ENCODE results near the gene GAPVD1.
A peak's percentile ranks its signal among the peaks of the same experiment; 100 is the strongest.
"Not testable (repeated sequence)": the region's sequence is repeated elsewhere in the genome, so short reads cannot be mapped to it uniquely, and the experiment has no call there.

The GAPVD1 gene

DNA sequence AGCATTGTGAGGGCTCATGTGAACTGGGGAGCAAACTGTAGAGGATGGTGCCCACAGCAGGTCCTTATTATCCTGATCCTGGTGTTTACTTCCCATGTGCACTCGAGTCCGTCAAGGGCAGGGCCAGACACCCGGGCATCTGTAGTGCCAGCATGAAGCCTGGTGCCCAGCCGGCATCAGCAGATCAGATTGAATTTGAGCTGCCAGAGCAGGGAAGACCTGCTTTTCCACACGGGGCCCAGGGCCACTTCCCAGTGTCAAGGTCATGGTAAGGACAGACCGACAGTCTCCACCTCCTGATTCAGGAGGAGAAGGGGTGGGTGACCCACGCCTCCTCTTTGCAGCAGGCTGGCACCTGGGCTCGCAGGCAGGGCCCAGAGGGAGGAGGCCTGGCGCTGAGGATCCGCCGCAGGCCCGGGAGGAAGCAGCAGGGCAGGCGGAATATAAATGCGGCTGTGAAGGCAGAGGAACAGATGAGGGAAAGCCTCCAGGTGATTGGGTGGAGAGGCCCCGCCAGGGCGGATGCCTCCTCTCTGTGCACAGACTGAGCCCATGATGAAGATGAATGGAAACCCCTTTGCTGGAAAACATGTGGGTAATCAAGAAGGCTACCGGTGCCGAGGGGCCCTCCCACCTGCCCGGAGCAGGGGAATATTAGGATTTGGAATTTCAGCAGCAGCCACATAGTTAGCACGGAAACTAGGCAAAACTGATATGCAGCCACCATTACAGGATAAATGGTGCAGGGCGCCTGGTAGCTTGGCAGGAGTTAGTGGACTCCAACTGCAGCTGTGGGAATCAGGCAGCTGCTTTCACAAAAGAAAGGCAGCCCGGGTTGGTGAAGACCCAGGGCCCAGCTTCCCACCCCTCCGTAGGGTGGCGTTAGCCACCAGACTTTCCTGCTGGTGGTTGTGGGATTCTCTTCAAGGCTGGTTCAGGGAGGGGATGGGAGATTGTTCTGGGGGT, 114.9 kb downstream of the GAPVD1 start:
- DNase-seq = no peak

DNA sequence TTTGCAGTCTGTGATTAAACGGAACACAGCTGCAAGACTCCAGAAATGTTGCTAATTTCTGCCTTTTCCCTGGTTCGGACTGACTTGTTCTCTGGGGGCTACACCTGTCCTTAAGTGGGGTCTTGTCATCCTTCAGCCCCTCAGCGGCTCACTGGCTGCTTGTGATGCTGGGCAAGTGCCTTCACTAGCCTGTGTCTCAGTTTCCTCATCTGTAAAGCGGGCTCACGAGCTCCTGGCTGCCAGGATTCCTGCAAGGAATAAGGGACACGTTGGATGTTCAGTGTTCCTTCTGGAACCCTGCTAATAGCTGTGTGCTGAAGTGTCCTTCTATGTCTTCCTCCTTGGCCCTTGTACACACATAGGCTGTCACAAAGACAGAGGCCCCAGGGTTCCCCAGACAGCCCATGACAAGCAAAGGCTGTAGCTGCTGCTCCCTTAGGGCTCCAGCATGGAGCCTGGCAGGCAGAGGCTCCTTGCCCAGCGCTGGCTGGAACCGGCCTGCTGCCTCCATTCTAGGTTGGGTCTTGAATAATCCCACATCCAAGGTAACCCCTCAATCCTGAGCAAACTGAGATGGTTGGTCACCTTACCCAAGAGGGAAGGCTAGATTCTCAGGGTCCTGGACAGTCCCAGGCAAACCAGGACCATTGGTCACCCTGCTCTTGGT, 116.1 kb downstream of the GAPVD1 start:
- no peak for DNase-seq

DNA sequence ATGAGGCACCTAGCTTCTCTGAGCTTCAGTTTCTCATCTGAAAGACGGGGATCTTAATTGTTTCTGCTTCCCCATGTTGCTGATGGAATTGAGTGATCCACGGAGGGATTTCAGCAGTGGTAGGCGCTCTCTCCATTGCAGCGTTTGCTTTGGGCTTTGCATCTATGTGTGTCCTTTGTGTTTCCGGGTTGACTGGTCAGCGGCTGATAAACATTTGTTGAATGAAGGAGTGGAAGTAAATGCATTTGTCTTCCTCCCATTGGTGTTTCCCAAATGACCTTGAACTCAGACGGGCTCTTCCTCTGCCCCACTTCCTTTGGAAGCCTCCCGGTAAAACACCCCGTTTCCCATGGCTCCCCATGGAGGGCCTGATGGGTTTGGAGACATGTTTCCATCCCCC, 117.2 kb downstream of the GAPVD1 start:
- DNase-seq = no peak

DNA sequence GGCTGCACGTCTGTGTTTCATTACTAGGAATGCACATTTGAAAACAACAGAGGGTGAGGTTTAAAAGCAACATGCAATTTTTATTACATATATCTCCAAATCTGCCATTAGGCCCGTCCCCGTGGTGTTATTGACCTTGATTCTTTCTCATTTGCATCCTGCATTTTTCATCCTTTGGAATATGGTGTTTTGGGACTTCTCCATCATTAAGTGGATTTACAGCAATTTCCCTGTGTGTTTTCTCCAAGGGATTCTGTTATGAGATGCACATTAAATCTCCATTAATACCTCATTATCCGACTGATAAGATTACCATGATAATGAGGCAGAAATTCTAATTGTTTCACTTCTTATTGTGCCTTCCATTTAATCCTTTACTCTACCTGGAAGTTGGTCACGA, 117.6 kb downstream of the GAPVD1 start:
- no peak for DNase-seq

DNA sequence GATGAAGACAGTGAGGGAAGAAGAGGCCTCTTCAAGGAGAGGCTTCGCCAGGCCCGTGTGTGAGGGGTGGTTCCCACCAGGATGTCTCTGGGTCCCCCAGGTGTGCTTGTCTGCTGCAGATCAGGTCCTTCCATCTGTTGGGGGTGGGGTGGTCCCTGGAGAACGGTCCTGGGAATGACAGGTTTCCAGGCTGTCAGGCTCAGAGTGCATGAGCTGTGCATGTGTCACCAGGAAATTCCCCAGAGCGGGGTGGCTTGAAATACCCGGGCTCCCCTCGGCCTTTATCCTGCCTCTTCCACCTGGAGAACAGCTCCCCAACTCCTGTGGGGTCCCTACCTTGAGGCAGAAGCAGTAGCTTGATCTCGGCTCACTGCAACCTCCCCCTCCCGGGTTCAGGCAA, 118.8 kb downstream of the GAPVD1 start:
- peak; percentile 29 for DNase-seq

DNA sequence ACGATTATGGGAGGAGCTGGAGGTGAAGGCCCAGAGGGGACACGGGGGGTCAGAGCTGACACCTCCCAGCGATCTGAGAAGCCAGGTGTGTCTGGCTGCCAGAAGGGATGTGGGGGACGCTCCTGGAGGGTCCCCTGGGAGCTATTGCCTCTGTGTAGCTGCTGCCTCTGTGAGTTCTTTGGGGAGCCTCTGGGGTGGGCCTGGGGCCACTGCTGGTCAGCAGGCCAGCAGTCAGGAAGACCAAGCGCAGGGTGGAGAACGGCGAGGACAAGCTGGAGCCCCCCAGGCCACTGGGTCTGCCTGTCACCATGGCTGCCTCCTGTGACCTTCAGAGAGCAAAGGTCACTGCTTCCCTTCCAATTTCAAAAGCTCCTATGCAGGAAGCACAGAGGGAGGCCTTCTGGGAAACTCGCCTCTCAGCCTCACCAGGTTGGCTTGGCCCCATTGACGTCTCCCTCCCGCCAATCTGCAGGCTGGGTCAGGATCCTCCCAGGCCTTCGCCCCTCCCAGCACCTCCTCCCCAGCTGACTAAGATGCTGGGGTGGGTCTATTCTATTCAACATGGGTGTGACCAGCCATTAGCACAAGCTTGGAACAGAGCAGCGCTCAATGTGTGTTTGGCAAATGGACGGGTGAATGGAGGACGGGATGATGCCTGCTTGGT, 126.4 kb downstream of the GAPVD1 start:
- no peak for DNase-seq

DNA sequence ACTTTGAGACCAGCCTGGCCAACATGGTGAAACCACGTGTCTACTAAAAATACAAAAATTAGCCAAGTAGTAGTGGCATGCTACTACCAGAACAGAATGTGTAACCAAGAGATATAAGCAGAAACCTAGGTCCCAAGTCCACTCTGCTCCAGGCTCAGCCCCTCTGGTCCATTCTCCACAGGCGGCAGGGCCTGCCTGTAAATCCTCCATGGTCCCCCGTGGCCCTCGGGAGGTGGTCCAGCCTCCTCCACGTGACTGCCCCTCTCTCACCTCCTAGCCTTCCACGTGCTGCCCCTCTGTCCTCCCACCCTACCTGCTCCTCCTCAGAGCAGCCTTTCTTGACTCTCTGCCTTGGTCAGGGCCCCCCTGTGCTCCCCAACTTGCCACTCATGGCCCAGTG, 127.4 kb downstream of the GAPVD1 start:
- no peak for DNase-seq

DNA sequence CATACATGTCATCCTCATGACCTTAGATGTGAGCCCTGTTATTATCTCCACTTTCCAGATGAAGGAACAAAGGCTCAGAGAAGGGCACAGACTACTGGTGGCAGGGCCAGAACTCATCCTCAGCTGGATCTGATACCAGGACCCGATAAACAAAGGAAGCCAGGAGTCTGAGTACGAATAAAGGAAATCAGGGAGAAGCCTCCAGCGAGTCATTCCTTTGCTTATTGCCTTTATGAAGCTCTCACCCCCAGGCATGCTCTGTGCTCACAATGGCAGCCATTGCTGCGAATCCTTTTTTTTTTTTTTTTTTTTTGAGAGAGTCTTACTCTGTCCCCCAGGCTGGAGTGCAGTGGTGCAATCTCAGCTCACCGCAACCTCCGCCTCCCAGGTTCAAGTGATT, 130.1 kb downstream of the GAPVD1 start:
- DNase-seq = no peak

DNA sequence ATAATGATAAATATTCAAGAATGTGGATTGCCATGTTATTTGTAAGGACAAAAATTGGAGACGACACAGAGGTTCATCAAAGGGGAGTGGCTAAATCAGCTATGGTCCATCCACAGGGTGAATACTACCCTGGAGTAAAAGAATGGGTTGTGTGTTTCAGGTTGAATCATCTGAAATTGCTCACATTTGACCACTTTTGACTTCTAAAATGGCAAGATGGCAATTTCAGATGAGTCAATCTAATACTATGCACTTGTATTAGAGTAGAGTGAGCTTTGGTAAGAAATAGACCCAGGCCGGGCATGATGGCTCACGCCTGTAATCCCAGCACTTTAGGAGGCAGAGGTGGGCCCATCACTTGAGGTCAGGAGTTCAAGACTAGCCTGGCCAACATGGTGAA, 131.8 kb downstream of the GAPVD1 start:
- DNase-seq = peak; percentile 56

DNA sequence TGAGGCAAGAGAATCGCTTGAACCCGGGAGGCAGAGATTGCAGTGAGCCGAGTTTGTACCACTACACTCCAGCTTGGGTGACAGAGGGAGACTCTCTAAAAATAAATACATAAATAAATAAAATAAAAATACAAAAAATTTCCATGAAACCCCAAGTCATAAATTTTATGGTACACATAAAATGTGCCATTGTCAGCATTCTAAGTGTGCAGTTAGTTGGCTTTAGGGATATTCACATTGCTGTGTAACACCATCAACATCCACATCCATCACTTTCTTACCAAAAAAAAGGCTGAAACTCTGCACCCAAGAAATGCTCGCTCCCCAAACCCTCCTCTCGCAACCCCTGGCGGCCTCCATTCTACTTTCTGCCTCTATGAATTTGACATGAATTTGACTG, 135.2 kb downstream of the GAPVD1 start:
- DNase-seq = no peak

DNA sequence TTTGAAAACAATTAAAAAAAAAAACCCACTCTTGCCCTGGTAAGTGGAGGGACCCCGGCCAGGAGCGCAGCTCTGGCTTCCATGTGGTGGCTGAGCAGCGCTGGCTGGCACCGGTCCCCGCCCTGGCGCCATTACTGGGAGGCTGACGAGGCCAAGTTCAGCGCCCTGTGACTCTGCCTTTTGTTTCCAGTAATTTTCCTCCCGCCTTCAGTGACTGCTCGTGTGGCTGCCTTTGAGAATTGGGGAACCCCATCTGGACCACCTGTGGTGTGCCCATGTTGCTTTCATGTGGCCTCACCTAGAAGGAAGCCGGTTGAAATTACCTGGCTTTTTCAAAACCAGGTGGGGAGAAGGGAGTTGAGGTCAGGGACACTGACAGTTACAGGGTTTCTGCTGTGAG, 136.1 kb downstream of the GAPVD1 start:
- no peak for DNase-seq

DNA sequence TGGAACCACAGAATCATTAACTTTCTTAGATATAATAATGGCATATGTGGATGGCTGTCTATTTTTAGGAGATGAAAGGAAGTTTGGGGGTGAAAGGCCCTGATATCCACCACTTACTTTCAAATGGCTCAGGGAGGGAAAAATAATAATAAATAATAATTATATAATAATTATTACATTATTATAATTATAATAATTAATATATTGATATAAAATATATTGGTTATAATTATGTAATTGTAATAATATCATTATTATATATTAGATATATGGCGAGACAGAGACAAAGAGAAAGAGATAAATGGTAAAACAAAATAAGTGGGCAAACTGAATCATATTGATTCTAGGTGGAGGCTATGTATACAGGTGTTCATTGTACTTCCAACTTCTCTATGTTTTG, 136.6 kb downstream of the GAPVD1 start:
- DNase-seq = no peak

DNA sequence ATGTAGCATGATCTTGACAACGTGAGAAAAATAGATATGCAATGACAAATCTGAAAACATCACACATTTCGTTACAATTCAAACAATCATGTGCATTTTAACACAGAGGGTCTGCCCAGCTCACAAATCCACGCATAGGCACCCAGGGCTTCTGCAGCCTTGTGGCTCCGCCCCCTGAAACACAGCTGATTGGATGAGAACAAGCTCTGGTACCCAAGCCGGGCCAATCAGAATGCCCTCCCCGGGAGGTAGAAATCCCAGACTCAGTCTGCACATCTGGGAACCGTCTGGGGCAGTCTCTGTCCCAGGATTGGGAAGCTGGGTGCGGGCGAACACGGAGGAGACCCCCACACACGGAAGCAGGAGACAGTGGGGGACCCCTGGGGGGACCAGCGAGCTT, 137.5 kb downstream of the GAPVD1 start:
- DNase-seq = no peak

DNA sequence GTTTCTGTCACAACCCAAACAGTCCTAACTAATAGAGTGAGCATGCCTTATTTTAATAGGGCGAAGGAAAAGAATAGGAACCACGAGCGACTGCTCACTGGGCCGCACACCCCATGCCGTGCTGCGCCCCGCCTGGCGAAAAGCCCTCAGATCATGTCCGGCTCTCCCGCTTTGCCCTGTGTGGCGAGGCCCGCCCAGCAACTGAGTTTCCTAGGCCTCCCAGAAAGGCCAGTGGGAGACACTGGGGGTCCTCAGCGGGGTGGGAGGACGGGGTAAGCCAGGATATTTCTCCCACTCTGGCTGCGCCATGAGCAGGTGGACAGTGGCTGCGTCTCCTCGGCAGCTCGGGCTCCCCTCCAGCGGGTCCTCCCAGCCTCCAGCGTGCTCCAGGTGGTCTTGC, 138.0 kb downstream of the GAPVD1 start:
- no peak for DNase-seq

DNA sequence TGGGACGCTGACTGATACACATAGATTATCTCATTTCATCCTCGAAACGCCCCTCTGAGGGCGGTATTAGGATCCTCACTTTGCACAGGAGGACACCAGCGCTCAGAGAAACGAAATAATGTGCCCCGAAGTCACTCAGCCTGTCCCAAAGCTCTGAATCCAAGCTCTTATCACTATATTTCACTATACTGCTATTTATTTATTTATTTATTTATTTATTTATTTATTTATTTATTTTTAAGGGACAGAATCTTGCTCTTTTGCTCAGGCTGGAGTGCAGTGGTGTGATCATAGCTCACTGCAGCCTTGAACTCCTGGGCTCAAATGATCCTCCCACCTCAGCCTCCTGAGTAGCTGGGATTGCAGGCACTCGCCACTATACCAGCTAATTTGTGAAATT, 138.6 kb downstream of the GAPVD1 start:
- not testable (repeated sequence) for DNase-seq

DNA sequence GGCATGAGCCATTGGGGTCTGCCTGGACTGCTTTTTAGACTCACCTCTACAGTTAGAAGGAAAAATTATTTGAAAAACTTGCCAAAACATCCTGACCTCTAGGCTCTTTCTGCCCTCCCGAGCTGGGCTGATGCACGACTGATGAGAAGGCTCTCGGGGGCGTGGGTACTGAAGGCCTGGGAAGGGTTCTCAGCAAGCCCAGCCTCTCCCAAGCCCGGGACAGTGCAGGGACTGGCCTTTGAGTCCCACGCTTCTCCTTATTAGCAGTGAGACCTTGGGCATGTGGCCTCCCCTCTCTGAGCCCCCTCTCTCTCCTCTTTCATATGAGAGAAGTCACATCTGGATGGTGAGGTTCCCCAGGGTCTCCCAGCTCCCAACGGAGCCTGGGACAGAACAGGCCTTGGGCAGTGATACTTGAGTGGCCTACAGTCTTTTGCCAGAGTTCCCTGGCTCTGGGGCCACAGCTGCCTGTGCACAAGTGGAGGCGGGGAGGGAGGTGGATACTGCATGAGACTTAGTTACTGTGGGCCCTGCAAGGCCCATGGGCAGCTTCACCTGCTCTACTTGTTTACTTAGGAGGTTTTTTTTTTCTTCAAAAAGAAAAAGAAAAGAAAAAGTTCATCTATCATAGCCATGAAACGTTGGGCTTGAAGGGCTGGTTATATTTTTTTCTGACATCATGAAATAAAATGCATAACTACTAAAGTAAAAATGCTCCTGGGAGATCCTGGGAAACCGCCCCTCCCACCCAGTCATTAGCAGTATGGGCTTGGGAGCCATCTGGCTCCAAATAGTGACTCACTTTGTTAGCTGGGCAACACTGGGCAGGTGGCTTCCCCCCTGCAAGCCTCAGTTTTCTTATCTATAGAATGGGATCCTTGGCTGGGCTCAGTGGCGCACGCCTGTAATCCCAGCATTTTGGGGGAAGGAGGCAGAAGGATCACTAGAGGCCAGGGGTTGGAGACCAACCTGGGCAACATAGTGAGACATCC, 139.4 kb downstream of the GAPVD1 start:
- DNase-seq = no peak

DNA sequence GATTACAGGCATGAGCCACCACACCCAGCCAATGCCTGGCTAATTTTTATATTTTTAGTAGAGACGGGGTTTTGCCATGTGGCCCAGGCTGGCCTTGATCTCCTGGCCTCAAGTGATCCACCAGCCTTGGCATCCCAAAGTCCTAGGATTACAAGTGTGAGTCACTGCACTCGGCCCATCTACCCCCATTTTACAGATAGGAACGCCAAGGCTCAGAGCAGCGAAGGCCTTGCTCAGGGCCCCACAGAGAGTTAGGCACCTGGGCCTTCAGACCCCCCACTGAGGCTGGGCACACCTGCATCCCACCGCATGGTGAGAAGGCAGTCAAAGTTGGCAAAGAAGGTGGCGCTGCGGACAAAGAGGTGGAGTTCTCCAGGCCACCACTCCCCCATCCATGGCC, 143.1 kb downstream of the GAPVD1 start:
- no peak for DNase-seq

DNA sequence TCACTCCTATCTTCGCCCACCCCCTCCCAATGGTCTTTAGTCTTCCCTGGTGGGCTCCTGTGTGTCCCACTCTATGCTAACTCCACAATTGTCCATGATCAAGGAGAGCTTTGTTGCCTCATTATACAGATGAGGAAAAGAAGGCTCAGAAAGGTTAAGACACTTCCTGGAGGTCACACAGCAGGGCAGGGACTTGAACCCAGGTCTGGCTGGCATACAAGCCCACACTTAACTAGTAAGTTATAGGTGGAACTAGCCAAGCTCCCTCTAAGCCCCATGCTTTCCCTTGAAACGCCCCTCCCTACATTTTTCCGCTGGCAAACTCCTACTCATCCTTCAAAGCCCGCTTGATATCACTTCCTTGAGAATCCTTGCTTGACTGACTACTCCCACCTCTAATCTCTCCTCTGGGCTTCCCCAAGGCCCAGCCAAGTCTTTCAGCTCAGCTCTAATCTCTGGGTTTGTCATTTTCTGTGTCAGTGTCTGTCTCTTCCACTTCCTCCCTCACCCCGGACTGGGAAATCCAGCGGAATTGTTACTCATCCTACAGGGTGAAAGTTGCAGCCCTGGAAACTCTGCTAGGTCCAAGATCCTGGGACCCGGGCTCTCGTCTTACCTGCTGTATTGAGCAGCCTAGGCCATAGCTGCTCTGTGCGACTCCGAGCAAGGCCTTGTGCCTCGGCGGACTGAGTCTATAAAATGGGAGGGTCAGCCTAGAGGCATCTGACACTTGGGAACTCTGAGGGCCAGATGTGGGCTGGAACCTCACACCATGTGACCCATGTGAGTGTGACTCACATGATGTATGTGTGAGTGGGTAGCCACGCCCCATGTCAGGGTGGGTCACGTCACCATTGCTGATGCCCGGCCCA, 144.5 kb downstream of the GAPVD1 start:
- DNase-seq = peak; percentile 41

DNA sequence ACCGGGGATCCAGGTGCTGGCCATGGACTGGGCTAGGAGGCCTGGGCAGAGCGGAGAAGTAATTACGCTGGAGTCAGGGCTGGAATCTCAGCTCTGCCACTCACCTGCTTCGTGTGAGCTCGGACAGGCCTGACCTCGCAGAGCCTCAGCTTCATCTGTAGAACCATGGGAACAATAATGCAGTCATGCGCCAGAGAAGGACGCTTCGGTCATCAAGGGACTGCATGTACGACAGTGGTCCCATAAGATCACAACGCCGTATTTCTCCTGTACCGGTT, 145.1 kb downstream of the GAPVD1 start:
- no peak for DNase-seq

DNA sequence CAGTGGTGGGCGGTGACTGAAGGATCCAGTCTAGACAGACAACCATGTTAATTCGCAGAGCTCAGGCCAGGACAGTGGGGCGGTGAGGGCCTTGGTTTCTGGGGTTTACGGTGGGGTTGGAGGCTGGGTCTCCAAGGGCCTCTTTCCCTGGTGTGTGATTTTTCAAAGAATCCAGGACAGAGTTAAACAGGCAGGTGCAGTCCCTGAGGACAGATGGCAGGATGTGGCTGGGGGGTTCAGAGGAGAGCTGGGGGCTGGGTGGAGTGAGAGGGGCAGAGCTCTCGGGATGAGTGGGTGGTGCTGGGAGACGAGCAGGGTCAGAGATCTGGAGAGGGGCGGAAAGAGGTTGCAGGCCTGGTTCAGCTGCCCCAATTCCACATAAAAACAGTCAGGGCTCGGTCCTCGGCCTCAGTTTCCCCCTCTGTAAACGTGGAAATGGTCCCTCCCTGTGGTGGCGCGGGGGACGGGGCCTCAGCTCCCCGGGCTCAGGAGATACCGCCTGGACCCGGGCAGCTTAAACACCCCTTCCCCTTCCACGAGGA, 145.9 kb downstream of the GAPVD1 start:
- DNase-seq = no peak

Data from EL (cell line).